Measurements from ENCODE around the gene PSMD2.

PSMD2 gene

DNA sequence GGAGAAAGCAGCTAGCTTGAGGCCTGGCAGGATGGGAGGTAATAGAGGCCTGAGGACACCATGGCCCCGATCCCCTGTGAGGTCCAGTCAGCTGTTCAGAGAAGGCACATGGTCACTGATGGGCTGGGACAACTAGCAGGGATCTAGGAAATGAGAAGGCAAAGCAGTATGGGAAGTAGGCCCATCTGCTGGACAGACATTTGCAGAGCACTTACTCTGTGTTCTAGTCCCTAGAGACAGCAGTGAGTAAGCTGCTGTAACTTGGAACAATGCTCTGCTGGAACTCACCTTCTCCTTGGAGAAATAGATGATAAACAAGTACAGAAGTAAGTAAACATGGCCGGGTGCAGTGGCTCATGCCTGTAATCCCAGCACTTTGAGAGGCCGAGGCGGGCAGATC is 16.1 kb upstream of the PSMD2 start:
- DNase-seq (ENCODE audit: low spot score), result no peak

DNA sequence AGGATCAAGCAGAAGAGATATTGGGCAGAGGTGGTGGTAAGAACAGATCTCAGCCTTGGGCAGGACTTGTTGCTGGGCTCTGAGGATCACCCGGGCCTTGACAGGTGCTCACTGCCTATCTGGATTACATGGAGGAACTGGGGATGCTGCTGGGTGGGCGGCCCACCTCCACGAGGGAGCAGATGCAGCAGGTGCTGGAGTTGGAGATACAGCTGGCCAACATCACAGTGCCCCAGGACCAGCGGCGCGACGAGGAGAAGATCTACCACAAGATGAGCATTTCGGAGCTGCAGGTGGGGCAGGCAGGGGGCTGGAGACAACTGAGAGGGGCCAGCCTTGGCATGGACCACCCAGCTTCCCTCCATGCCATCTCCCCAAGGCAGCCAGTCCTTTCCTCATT is 15.4 kb upstream of the PSMD2 start:
- DNase-seq (ENCODE audit: low spot score), result no peak

DNA sequence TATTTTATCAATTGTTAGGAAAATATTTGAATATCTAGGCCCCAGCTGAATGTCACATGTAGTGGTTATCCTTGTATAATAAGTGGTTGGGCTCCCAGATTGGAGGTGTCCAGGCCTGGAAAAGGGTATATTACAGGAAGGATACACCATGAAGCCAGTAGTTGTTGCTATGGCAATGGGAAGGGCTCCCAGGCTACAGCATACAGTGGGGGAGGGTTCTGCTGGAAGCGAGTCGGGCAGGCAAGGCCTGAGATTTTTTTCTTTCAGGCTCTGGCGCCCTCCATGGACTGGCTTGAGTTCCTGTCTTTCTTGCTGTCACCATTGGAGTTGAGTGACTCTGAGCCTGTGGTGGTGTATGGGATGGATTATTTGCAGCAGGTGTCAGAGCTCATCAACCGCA is 14.3 kb upstream of the PSMD2 start:
- DNase-seq (ENCODE audit: low spot score), result peak; percentile 83

DNA sequence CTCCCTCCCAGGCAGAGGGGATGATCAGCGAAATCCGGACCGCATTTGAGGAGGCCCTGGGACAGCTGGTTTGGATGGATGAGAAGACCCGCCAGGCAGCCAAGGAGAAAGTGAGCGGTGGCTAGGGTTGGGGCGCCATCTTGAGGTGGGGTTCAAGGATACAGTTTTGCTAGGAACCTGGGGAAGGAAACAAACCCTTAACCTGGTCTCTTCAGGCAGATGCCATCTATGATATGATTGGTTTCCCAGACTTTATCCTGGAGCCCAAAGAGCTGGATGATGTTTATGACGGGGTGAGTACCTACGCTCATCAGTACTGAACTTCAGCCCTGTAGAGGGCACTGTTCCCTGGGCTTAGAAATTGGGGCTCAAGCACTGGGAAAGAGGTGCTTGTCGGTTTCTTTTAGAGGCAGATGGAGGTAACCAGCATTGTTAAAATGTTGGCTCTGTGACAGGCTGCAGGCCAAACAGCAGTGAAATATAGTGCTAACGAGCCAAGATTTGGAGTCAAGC is 9.6 kb upstream of the PSMD2 start:
- peak; percentile 72 for DNase-seq (ENCODE audit: low spot score)

- no peak for DNase-seq (ENCODE audit: low spot score)
These were observed 8.7 kb upstream of the PSMD2 start for GRCh38 chr3:184290331-184290730.

DNA sequence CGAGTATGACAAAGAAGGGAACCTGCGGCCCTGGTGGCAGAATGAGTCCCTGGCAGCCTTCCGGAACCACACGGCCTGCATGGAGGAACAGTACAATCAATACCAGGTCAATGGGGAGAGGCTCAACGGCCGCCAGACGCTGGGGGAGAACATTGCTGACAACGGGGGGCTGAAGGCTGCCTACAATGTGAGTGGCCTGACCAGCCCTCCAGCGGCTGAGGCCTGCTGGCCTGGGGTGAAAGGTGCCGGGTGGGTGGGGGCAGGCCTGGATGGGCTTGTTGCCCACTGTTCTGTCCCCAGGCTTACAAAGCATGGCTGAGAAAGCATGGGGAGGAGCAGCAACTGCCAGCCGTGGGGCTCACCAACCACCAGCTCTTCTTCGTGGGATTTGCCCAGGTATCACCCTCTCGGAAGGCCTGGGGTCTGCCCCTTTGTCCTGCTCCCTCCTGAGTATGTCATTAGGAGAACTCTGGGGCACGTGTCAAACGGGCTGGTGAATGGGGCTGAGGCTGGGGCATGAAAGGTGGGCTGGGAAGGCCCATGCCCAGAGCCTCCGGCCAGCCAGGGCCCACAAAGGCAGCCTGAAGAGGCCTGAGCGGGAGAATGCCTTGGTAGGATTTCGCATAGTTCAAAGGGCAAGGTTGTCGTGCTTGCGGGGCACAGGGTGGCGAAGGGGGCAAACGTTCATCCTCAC is 7.8 kb upstream of the PSMD2 start:
- DNase-seq (ENCODE audit: low spot score), result no peak

DNA sequence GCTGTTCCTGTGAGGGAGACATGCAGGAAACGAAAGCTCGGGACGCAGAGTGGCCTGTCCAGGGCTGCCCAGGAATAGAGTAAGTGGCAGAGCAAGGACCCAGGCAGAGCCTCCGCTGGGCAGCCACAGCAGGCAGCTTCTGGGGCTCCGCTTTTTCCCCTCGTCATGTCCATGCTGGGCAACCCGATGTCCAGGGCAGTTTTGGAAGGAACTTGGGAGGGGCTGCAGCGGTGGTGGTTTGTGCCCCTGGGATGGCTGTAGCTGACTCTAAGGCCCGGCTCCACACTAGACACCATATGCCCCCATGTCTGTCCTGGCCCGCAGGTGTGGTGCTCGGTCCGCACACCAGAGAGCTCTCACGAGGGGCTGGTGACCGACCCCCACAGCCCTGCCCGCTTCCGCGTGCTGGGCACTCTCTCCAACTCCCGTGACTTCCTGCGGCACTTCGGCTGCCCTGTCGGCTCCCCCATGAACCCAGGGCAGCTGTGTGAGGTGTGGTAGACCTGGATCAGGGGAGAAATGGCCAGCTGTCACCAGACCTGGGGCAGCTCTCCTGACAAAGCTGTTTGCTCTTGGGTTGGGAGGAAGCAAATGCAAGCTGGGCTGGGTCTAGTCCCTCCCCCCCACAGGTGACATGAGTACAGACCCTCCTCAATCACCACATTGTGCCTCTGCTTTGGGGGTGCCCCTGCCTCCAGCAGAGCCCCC is 7.1 kb upstream of the PSMD2 start:
- no peak for DNase-seq (ENCODE audit: low spot score)

DNA sequence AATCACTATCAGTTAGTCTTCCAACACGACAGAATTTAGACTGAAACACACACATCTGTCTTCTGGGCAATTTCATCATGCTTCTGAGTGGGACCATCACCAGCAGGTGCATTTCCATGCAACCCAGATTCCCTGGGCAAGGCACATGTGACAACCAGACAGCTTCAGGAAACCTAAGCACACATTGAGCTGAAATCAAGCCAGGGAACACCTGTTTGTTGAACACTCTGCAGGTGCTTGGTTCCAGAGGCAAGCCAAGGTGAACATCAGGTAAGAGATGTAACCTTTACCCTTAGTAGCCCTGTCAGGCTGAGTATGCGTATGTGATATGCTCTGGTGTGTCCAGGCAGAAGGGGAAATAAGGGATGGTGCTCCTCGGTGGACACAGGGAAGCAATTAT is 3.3 kb upstream of the PSMD2 start:
- no peak for DNase-seq (ENCODE audit: low spot score)

DNA sequence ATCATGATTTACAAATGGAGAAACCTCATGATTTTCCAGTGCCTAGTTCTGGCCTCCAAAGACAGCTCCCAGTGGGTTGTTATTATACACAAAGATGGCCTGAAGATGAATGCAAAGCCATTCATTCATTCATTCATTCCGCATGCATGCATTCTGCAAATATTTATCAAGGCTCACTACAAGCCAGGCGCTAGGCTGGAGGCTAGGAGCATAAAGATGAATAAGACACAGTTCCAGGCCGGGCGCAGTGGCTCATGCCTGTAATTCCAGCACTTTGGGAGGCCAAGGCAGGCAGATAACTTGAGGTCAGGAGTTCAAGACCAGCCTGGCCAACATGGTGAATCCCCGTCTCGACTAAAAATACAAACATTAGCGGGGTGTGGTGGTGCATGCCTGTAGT is 2.4 kb upstream of the PSMD2 start:
- no peak for DNase-seq (ENCODE audit: low spot score)

DNA sequence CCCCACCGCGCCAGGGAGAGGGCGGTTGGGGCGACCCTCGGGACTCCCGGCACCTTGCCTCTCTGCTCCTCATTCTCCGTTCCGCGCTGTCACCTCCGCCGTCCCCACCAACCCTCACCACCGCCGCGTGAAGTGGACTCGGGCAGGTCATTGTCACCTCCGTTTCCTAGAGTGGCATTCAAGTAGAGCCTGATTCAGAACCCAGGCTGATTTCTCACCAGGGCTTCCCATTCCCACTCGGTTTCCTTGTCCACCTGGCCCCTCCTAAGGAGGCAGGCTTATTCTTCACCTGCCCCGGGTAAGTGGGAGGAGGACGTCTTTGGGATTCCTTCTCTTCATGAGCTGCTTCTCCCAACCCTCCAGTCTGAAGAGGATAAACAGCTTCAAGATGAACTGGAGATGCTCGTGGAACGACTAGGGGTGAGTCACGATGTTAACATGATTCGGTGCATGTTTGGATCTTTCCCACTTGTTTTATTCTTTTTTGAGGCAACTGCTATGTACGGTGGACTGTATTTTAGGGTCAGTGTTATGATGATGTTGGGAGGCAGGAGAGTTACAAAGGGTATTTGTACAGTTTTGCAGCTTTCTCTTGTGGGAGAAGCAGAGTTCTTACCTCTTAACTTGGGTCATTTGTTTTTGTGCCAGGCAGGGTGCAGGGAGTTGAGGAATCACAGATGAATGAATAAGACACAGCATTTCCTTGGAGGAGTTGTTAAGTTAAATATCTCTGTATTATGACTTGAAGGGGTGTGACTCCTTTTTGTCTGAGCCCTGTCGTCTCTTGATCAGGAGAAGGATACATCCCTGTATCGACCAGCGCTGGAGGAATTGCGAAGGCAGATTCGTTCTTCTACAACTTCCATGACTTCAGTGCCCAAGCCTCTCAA is 692 bp downstream of the PSMD2 start:
- DNase-seq (ENCODE audit: low spot score), result peak; percentile 25

GRCh38 chr3:184300378-184300720 is 1.3 kb downstream of the PSMD2 start:
- DNase-seq (ENCODE audit: low spot score), result no peak

- peak; percentile 36 for DNase-seq (ENCODE audit: low spot score)
These were observed 6.5 kb downstream of the PSMD2 start for GRCh38 chr3:184305577-184305976.

DNA sequence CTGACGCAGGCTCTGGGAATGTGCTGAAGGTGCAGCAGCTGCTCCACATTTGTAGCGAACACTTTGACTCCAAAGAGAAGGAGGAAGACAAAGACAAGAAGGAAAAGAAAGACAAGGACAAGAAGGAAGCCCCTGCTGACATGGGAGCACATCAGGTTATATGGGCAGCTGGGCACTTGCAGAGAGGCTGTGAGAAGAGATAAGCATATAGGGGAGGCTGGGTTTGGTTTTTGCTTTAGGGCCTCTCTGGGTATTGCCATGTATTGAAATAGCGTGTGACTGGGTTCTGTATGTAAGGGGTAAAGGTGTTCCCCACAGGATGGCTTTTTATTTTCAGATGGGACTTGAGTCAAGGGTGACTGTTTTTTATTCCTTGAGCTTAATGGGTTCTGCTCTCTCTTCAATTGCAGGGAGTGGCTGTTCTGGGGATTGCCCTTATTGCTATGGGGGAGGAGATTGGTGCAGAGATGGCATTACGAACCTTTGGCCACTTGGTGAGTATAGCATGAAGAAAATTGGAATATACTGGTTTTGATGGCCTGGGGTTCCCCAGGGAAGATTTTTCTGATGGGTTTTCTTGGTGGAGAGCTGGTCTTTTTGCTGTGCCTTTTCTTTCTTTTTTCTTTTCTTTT is 7.4 kb downstream of the PSMD2 start:
- DNase-seq (ENCODE audit: low spot score), result no peak

GRCh38 chr3:184307915-184308314 is 8.9 kb downstream of the PSMD2 start:
- no peak for DNase-seq (ENCODE audit: low spot score)

DNA sequence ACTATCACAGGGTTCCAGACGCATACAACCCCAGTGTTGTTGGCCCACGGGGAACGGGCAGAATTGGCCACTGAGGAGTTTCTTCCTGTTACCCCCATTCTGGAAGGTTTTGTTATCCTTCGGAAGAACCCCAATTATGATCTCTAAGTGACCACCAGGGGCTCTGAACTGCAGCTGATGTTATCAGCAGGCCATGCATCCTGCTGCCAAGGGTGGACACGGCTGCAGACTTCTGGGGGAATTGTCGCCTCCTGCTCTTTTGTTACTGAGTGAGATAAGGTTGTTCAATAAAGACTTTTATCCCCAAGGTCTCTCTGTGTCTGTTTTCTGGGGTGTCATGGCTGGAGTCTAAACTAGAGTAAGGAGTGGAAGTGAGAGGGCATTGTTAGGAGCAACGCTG is 9.7 kb downstream of the PSMD2 start:
- DNase-seq (ENCODE audit: low spot score), result no peak

DNA sequence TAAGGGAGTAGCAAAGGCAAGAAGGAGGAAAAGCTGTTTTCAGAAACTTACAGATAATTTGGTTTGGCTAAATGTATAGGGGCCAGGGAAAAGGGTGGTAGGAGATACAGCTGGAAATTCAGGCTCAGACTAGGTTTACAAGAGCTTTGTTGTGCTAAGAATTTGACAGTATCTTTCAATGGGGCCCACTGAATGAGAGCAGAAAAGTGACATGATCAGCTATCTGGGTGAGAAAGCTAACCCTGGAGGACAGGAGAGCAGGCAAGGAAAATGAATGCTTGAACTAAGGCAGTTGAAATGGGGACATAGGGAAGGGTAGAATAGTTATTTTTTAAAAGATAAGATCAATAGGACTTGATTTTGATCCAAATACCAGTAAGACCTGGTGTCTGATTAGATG is 12.6 kb downstream of the PSMD2 start:
- no peak for DNase-seq (ENCODE audit: low spot score)

- DNase-seq (ENCODE audit: low spot score), result peak; percentile 93
These were observed 15.3 kb downstream of the PSMD2 start, which contains the start of gene EIF4G1 for GRCh38 chr3:184314363-184314699. TSS of gene EIF4G1 (plus strand) at chr3:184314606. CDS start at chr3:184315797, 1,191 bp downstream.

- peak; percentile 41 for DNase-seq (ENCODE audit: low spot score)
These were observed 15.9 kb downstream of the PSMD2 start for GRCh38 chr3:184314700-184315542.

DNA sequence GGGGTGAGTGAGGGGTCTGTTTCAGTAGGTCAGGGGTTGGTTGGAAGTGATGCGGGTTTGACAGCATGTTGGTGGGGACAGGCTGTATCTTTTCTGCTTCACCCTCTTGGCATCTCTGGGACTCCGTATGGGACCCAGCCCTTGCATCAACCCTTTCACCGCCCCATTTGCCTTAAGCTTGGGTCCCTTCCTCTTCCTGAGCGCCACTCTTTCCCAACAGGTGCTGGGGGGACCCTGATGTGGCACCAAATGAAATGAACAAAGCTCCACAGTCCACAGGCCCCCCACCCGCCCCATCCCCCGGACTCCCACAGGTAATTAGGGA is 16.5 kb downstream of the PSMD2 start:
- peak; percentile 36 for DNase-seq (ENCODE audit: low spot score)

GRCh38 chr3:184315871-184316661 is 17.0 kb downstream of the PSMD2 start:
- DNase-seq (ENCODE audit: low spot score), result no peak

GRCh38 chr3:184316792-184317191 is 17.8 kb downstream of the PSMD2 start:
- DNase-seq (ENCODE audit: low spot score), result no peak

Data from SW480 (cell line).